HepG2 (cell line): ENCODE measurements around the gene C14orf93. TPM values are rescaled to one million over a fixed set of nuclear protein-coding genes. Genes with fewer than 3 reads are reported as not detected.
A peak's percentile ranks its signal among the peaks of the same experiment; 100 is the strongest.

Experiments
- AKNA ChIP-seq: sonication (generic); formaldehyde crosslinking; IDR thresholded peaks from 2 replicates; pipeline ENCODE4 v1.4.0; 2020; ENCODE audit warnings: missing genetic modification reagents, borderline replicate concordance
- ATRX ChIP-seq: sonication (generic); formaldehyde crosslinking; IDR thresholded peaks from 2 replicates; pipeline ENCODE4 v1.4.0; 2020; ENCODE audit warnings: missing genetic modification reagents, borderline replicate concordance
- BRCA1 ChIP-seq: sonication (generic); formaldehyde crosslinking; IDR thresholded peaks from 2 replicates; pipeline ENCODE4 v1.4.0; 2020; ENCODE audit warnings: missing genetic modification reagents
- CBX2 ChIP-seq, 2 experiments: fragments of 200-600 bp in 1 of 2; sonication (generic); formaldehyde crosslinking in 1 of 2; IDR thresholded peaks; 2 replicates each; pipeline versions ENCODE4 v1.7.0 to v1.8.1; 2018 to 2022; ENCODE audit warnings: low read depth in 2 of 2, low read length in 1 of 2, mild to moderate bottlenecking in 1 of 2, missing genetic modification reagents in 1 of 2
- CERS6 ChIP-seq: sonication (generic); formaldehyde crosslinking; IDR thresholded peaks from 2 replicates; pipeline ENCODE4 v1.5.0; 2020; ENCODE audit warnings: missing genetic modification reagents
- EHMT2 ChIP-seq: fragments of 200-600 bp; sonication (generic); IDR thresholded peaks from 2 replicates; pipeline ENCODE4 v1.7.0; 2017; ENCODE audit warnings: antibody characterized with exemption, low read depth, low read length, borderline replicate concordance
- GATA4 ChIP-seq: sonication (generic); IDR thresholded peaks from 2 replicates; pipeline ENCODE4 v1.6.1; 2016; ENCODE audit warnings: antibody characterized with exemption, low read depth, borderline replicate concordance
- HES4 ChIP-seq: sonication (generic); formaldehyde crosslinking; IDR thresholded peaks from 2 replicates; pipeline ENCODE4 v1.9.0; 2021; ENCODE audit warnings: mild to moderate bottlenecking, missing genetic modification reagents, borderline replicate concordance
- KDM2A ChIP-seq: sonication (generic); formaldehyde crosslinking; IDR thresholded peaks from 2 replicates; pipeline ENCODE4 v1.4.0; 2020; ENCODE audit warnings: low read depth, missing genetic modification reagents, borderline replicate concordance
- KLF9 ChIP-seq: IDR thresholded peaks from 2 replicates; pipeline ENCODE4 v1.6.1; 2016; ENCODE audit warnings: low read depth
- MTA3 ChIP-seq: sonication (generic); formaldehyde crosslinking; IDR thresholded peaks from 2 replicates; pipeline ENCODE4 v1.4.0; 2020; ENCODE audit warnings: missing genetic modification reagents
- MYPOP ChIP-seq: sonication (generic); formaldehyde crosslinking; IDR thresholded peaks from 2 replicates; pipeline ENCODE4 v1.8.1; 2023; ENCODE audit warnings: mild to moderate bottlenecking, moderate library complexity, missing genetic modification reagents
- NFE2 ChIP-seq: sonication (generic); formaldehyde crosslinking; IDR thresholded peaks from 2 replicates; pipeline ENCODE4 v1.4.0; 2020; ENCODE audit warnings: missing genetic modification reagents
- SCMH1 ChIP-seq: sonication (generic); formaldehyde crosslinking; IDR thresholded peaks from 2 replicates; pipeline ENCODE4 v1.9.0; 2021; ENCODE audit warnings: missing genetic modification reagents, mild to moderate bottlenecking, borderline replicate concordance
- SMARCC2 ChIP-seq: fragments of 450-650 bp; IDR thresholded peaks from 2 replicates; pipeline ENCODE4 v1.6.1; 2017; ENCODE audit warnings: antibody characterized with exemption, mild to moderate bottlenecking
- STAG1 ChIP-seq: sonication (generic); formaldehyde crosslinking; IDR thresholded peaks from 2 replicates; pipeline ENCODE4 v1.4.0; 2020; ENCODE audit warnings: missing genetic modification reagents
- ZFP82 ChIP-seq: sonication (generic); formaldehyde crosslinking; IDR thresholded peaks from 2 replicates; pipeline ENCODE4 v1.5.1; 2020; ENCODE audit warnings: mild to moderate bottlenecking, missing genetic modification reagents, borderline replicate concordance
- ZNF326 ChIP-seq: sonication (generic); formaldehyde crosslinking; IDR thresholded peaks from 2 replicates; pipeline ENCODE4 v1.4.0; 2020; ENCODE audit warnings: missing genetic modification reagents, borderline replicate concordance
- ZNF773 ChIP-seq: sonication (generic); formaldehyde crosslinking; IDR thresholded peaks from 2 replicates; pipeline ENCODE4 v1.4.0; 2020; ENCODE audit warnings: missing genetic modification reagents, borderline replicate concordance
- ZNF850 ChIP-seq: sonication (generic); formaldehyde crosslinking; conservative IDR thresholded peaks from 2 replicates; pipeline ENCODE4 v1.9.0; 2021; ENCODE audit warnings: mild to moderate bottlenecking, missing genetic modification reagents
- ZSCAN5A ChIP-seq: sonication (generic); formaldehyde crosslinking; IDR thresholded peaks from 2 replicates; pipeline ENCODE4 v1.8.0; 2022; ENCODE audit warnings: mild to moderate bottlenecking, missing genetic modification reagents, borderline replicate concordance
- polyA plus RNA-seq, 8 experiments: library from polyadenylated mRNA; depleted of rRNA in 3 of 8; stranded (reverse) in 7 of 8; unstranded in 1 of 8; fragments of >200 nt; fragmentation: Illumina TruSeq in 4 of 8; extraction: Trizol in 4 of 8; gene quantifications; 2 replicates each; pipeline versions ENCODE4 v1.2.1 to v1.2.3, GENCODE V29; 2011 to 2016; ENCODE audit warnings: low read depth in 4 of 8, missing spikeins in 1 of 8, mixed read lengths in 1 of 8; ENCODE audit not compliant: insufficient read depth in 1 of 8
- total RNA-seq, 5 experiments: library from RNA; depleted of rRNA; stranded (reverse); fragments of >200 nt; fragmentation: Illumina TruSeq; extraction: Trizol; gene quantifications; 2 replicates each; pipeline ENCODE4 v1.2.3, GENCODE V29; 2016; ENCODE audit warnings: low read depth in 1 of 5

Gene C14orf93
- total and polyA plus RNA-seq, 2 of the 13 experiments (the other 11 are each of a cell fraction or from before 2014, with no cell fraction given) = 11.4 to 22.5 TPM

- TF ChIP-seq ATRX (CRISPR knock-in tag) (0 out of 2 replicates have a peak, but pooled peaks have one; percentile 78), HES4 (no peak), MTA3 (CRISPR knock-in tag) (0 out of 2 replicates have a peak, but pooled peaks have one; percentile 34), BRCA1 (CRISPR knock-in tag) (no peak), ZNF326 (CRISPR knock-in tag) (peak; percentile 84), SMARCC2 (0 out of 2 replicates have a peak, but pooled peaks have one; percentile 50), KDM2A (CRISPR knock-in tag) (peak; percentile 78), GATA4 (peak; percentile 79; the same call in 1 of the 2 replicates), CERS6 (CRISPR knock-in tag) (no peak), STAG1 (CRISPR knock-in tag) (no peak), KLF9 (CRISPR knock-in tag) (no peak), AKNA (no peak), MYPOP (CRISPR knock-in tag) (no peak), ZFP82 (no peak), ZSCAN5A (CRISPR knock-in tag) (no peak), NFE2 (CRISPR knock-in tag) (no peak), SCMH1 (CRISPR knock-in tag) (no peak), ZNF850 (CRISPR knock-in tag) (no peak), CBX2 (IDR thresholded peaks at IDR 0.05; ENCODE audit: low read depth, low read length) (no peak), CBX2 (CRISPR knock-in tag; IDR thresholded peaks at IDR 0.05; ENCODE audit: low read depth) (no peak), ZNF773 (CRISPR knock-in tag) (no peak), EHMT2 (no peak)
Observed at GRCh38 chr14:22976620-22977433, 33.1 kb downstream of the C14orf93 start (continued).
